LNCaP clone FGC (cell line): ENCODE data around the gene CCDC167.

Source experiments
- DNase-seq: peaks from one replicate; pipeline ENCODE4 v3.0.0-alpha.2; 2011; ENCODE audit warnings: low read depth
- H3K4me3 ChIP-seq: 2 replicates; pipeline ENCODE4 v1.5.1; 2011; ENCODE audit warnings: mild to moderate bottlenecking, low read depth, low read length, control low read depth
- CTCF ChIP-seq: IDR thresholded peaks from 2 replicates; pipeline ENCODE4 v1.5.1; 2012; ENCODE audit warnings: mild to moderate bottlenecking; ENCODE audit not compliant: control insufficient read depth, insufficient read depth; ENCODE audit errors: extremely low read depth

The CCDC167 gene

GRCh38 chr6:37474316-37474715 is 25.4 kb downstream of the CCDC167 start:
- DNase-seq: no peak
- no peak overlapping the region for H3K4me3 ChIP-seq

GRCh38 chr6:37473364-37474095 is 26.2 kb downstream of the CCDC167 start:
- H3K4me3 ChIP-seq: peak overlapping the region; percentile 6; the same call in 1 of the 2 replicates
- no peak for TF ChIP-seq CTCF
- DNase-seq: peak; percentile 92

More at GRCh38 chr6:37474316-37474715, 25.4 kb downstream of the CCDC167 start:
- no peak for TF ChIP-seq CTCF

GRCh38 chr6:37467718-37468117 is 32.0 kb downstream of the CCDC167 start:
- no peak overlapping the region for H3K4me3 ChIP-seq
- TF ChIP-seq CTCF: no peak
- no peak for DNase-seq

GRCh38 chr6:37463110-37463509 is 36.6 kb downstream of the CCDC167 start:
- no peak for TF ChIP-seq CTCF
- DNase-seq: no peak
- no peak overlapping the region for H3K4me3 ChIP-seq

GRCh38 chr6:37460805-37461204 is 38.9 kb downstream of the CCDC167 start:
- no peak for TF ChIP-seq CTCF
- DNase-seq: no peak
- H3K4me3 ChIP-seq: no peak overlapping the region

- no peak for TF ChIP-seq CTCF
- H3K4me3 ChIP-seq: no peak overlapping the region
- no peak for DNase-seq
These were observed 39.5 kb downstream of the CCDC167 start for GRCh38 chr6:37459981-37460800.
